GM10847 (cell line): ENCODE measurements around the gene GPR171.

Source experiments
- POLR2A ChIP-seq: IDR thresholded peaks from 2 replicates; pipeline ENCODE4 v1.6.1; 2011; ENCODE audit not compliant: insufficient read length; ENCODE audit errors: extremely low read depth

Gene GPR171

GRCh38 chr3:151198849-151199248, 4.2 kb downstream of the GPR171 start:
- TF ChIP-seq POLR2A = no peak

GRCh38 chr3:151197981-151198767, 4.8 kb downstream of the GPR171 start:
- no peak for TF ChIP-seq POLR2A

GRCh38 chr3:151197228-151197627, 5.8 kb downstream of the GPR171 start:
- TF ChIP-seq POLR2A = no peak

GRCh38 chr3:151196434-151196833, 6.6 kb downstream of the GPR171 start:
- no peak for TF ChIP-seq POLR2A

GRCh38 chr3:151195826-151196225, 7.2 kb downstream of the GPR171 start:
- no peak for TF ChIP-seq POLR2A

GRCh38 chr3:151192545-151192944, 10.5 kb downstream of the GPR171 start:
- TF ChIP-seq POLR2A = no peak

- TF ChIP-seq POLR2A = no peak
Measured at GRCh38 chr3:151191095-151191494, 11.9 kb downstream of the GPR171 start.

GRCh38 chr3:151183265-151183671, 19.7 kb downstream of the GPR171 start:
- no peak for TF ChIP-seq POLR2A

- TF ChIP-seq POLR2A = no peak
Measured at GRCh38 chr3:151182349-151183079, 20.5 kb downstream of the GPR171 start.

- TF ChIP-seq POLR2A = no peak
Measured at GRCh38 chr3:151178208-151178845, 24.7 kb downstream of the GPR171 start.

GRCh38 chr3:151175952-151176351, 27.1 kb downstream of the GPR171 start:
- TF ChIP-seq POLR2A = no peak

- TF ChIP-seq POLR2A = no peak
Measured at GRCh38 chr3:151174351-151174750, 28.7 kb downstream of the GPR171 start.

GRCh38 chr3:151171145-151171757, 31.8 kb downstream of the GPR171 start:
- TF ChIP-seq POLR2A = no peak

GRCh38 chr3:151169262-151169947, 33.6 kb downstream of the GPR171 start:
- TF ChIP-seq POLR2A = no peak
